Caco-2 (cell line): ENCODE measurements around the gene ANKRD22. TPM values are rescaled to one million over a fixed set of nuclear protein-coding genes. Genes with fewer than 3 reads are reported as not detected.

Experiments
- BruUV-seq: library from RNA; stranded (reverse); fragments of 400-500 nt; replicated peaks from 2 replicates; lab custom pipeline; 2021; lab: Mats Ljungman, UMichigan
- CTCF ChIA-PET: fragments of 300-600 bp; sonication (Branson Sonifier 250); formaldehyde crosslinking; loops from one replicate; lab custom pipeline; 2022; ENCODE audit warnings: antibody characterized with exemption; lab: Charles Lee
- POLR2A ChIA-PET: fragments of 300-600 bp; sonication (Branson Sonifier 250); formaldehyde crosslinking; loops from one replicate; lab custom pipeline; 2022; ENCODE audit warnings: antibody characterized with exemption; lab: Charles Lee
- DNase-seq, 2 experiments: peaks; one replicate each; pipeline versions ENCODE4 v3.0.0 to v3.0.0-alpha.2; 2020 to 2022
- H3K27me3 ChIP-seq: replicated peaks from 2 replicates; pipeline ENCODE4 v1.6.0; 2011; ENCODE audit warnings: low read length; ENCODE audit not compliant: control insufficient read depth, insufficient read depth
- H3K36me3 ChIP-seq: 2 replicates; pipeline ENCODE4 v1.5.1; 2011; ENCODE audit warnings: low read length; ENCODE audit not compliant: control insufficient read depth, insufficient read depth
- H3K4me1 ChIP-seq: fragments of 250-450 bp; sonication (Bioruptor Pico); 2 replicates; pipeline ENCODE4 v1.5.1; 2020; ENCODE audit warnings: mild to moderate bottlenecking
- H3K4me3 ChIP-seq: 2 replicates; pipeline ENCODE4 v1.5.1; 2011; ENCODE audit warnings: low read depth, mild to moderate bottlenecking, control low read depth, low read length
- H3K9me3 ChIP-seq: fragments of 250-450 bp; sonication (Bioruptor Pico); 2 replicates; pipeline ENCODE4 v1.5.1; 2020; ENCODE audit warnings: mild to moderate bottlenecking, moderate library complexity
- H3K27ac Mint-ChIP-seq: one replicate; pipeline ENCODE4 v1.8.0; 2022; ENCODE audit warnings: mixed read lengths; ENCODE audit not compliant: unreplicated experiment
- H3K27me3 Mint-ChIP-seq: one replicate; pipeline ENCODE4 v1.8.0; 2022; ENCODE audit warnings: mixed read lengths; ENCODE audit not compliant: insufficient read depth, unreplicated experiment
- H3K36me3 Mint-ChIP-seq: one replicate; pipeline ENCODE4 v1.8.0; 2022; ENCODE audit warnings: mild to moderate bottlenecking, mixed read lengths; ENCODE audit not compliant: insufficient read depth, unreplicated experiment
- H3K4me1 Mint-ChIP-seq: one replicate; pipeline ENCODE4 v1.8.0; 2022; ENCODE audit warnings: low read depth, mixed read lengths; ENCODE audit not compliant: unreplicated experiment
- H3K4me3 Mint-ChIP-seq: one replicate; pipeline ENCODE4 v1.8.0; 2022; ENCODE audit warnings: mild to moderate bottlenecking, moderate library complexity, mixed read lengths; ENCODE audit not compliant: unreplicated experiment
- H3K9me3 Mint-ChIP-seq: one replicate; pipeline ENCODE4 v1.8.0; 2022; ENCODE audit warnings: mixed read lengths; ENCODE audit not compliant: unreplicated experiment
- CTCF ChIP-seq, 2 experiments: fragments of 200-600 bp in 1 of 2; IDR thresholded peaks; 1 replicate in 1 of 2; 2 replicates in 1 of 2; pipeline versions ENCODE4 v1.5.1 to v1.8.0; 2011 to 2022; ENCODE audit warnings: antibody characterized with exemption in 1 of 2, control low read depth in 1 of 2, inconsistent platforms in 1 of 2, low read depth in 1 of 2, low read length in 1 of 2, mild to moderate bottlenecking in 1 of 2, moderate library complexity in 1 of 2; ENCODE audit not compliant: insufficient read depth in 1 of 2, severe bottlenecking in 1 of 2, unreplicated experiment in 1 of 2
- intact Hi-C: fragments of 100-400 bp; cut with micrococcal nuclease; formaldehyde crosslinking; loops from one replicate; pipeline ENCODE4 v1.10.0; 2022; ENCODE audit not compliant: unreplicated experiment
- total RNA-seq: library from RNA; stranded (reverse); gene quantifications from 2 replicates; pipeline ENCODE4 v1.2.3, GENCODE V29; 2022

The ANKRD22 gene
- total RNA-seq, 1 experiment from 2014 or later = not detected

GRCh38 chr10:88852327-88852726 is 683 bp upstream of the ANKRD22 start:
- Mint-ChIP-seq H3K9me3 (no peaks in the 10 kb centered on the region), H3K4me3 (no peak overlapping the region), H3K27me3 (no peaks in the 10 kb centered on the region), H3K36me3 (no peaks in the 10 kb centered on the region), H3K4me1 (peaks cover 7% of the 10 kb centered on the region), H3K27ac (no peak overlapping the region)
- TF ChIP-seq CTCF (IDR thresholded peaks at IDR 0.05; ENCODE audit: insufficient read depth in 1 of 2, low read depth in 1 of 2, low read length in 1 of 2, severe bottlenecking in 1 of 2, unreplicated experiment in 1 of 2) = no peak
- Histone ChIP-seq H3K27me3 (no peaks in the 10 kb centered on the region), H3K4me3 (no peak overlapping the region), H3K4me1 (peaks cover 13% of the 10 kb centered on the region), H3K9me3 (no peaks in the 10 kb centered on the region), H3K36me3 (no peaks in the 10 kb centered on the region)
- intact Hi-C loops = no loop called here
- DNase-seq = no peak
- POLR2A ChIA-PET = no interaction called here
- BruUV-seq = no TSS peak
- CTCF ChIA-PET = no interaction called here

GRCh38 chr10:88850712-88851111 is 932 bp downstream of the ANKRD22 start:
- no peak for TF ChIP-seq CTCF (IDR thresholded peaks at IDR 0.05; ENCODE audit: insufficient read depth in 1 of 2, low read depth in 1 of 2, low read length in 1 of 2, severe bottlenecking in 1 of 2, unreplicated experiment in 1 of 2)
- H3K27ac Mint-ChIP-seq = no peak overlapping the region
- intact Hi-C loops = no loop called here
- Histone ChIP-seq H3K4me3 (no peak overlapping the region), H3K9me3 (no peaks in the 10 kb centered on the region), H3K4me1 (peaks cover 13% of the 10 kb centered on the region), H3K36me3 (no peaks in the 10 kb centered on the region), H3K27me3 (no peaks in the 10 kb centered on the region)
- no peak overlapping the region for H3K4me3 Mint-ChIP-seq
- no peaks in the 10 kb centered on the region for H3K36me3 Mint-ChIP-seq
- BruUV-seq = no TSS peak
- H3K4me1 Mint-ChIP-seq = peaks cover 7% of the 10 kb centered on the region
- H3K27me3 Mint-ChIP-seq = no peaks in the 10 kb centered on the region
- ChIA-PET POLR2A (no interaction called here), CTCF (no interaction called here)
- no peak for DNase-seq
- H3K9me3 Mint-ChIP-seq = no peaks in the 10 kb centered on the region

- Mint-ChIP-seq H3K36me3 (no peaks in the 10 kb centered on the region), H3K4me3 (no peak overlapping the region), H3K27ac (no peak overlapping the region), H3K9me3 (no peaks in the 10 kb centered on the region), H3K4me1 (peaks cover 7% of the 10 kb centered on the region), H3K27me3 (peaks cover 5% of the 10 kb centered on the region)
- no peak for DNase-seq
- no peak overlapping the region for H3K4me3 ChIP-seq
- POLR2A ChIA-PET = no interaction called here
- H3K36me3 ChIP-seq = no peaks in the 10 kb centered on the region
- H3K9me3 ChIP-seq = no peaks in the 10 kb centered on the region
- intact Hi-C loops = no loop called here
- H3K27me3 ChIP-seq = no peaks in the 10 kb centered on the region; the same call in 1 of the 2 replicates
- H3K4me1 ChIP-seq = peaks cover 13% of the 10 kb centered on the region
- no TSS peak for BruUV-seq
- CTCF ChIA-PET = interaction anchor here (0.6 kb wide), 1 partner anchor 35 kb away, joined by 3 read pairs; no protein-coding TSS in a partner anchor
- TF ChIP-seq CTCF (IDR thresholded peaks at IDR 0.05; ENCODE audit: insufficient read depth in 1 of 2, low read depth in 1 of 2, low read length in 1 of 2, severe bottlenecking in 1 of 2, unreplicated experiment in 1 of 2) = no peak
Measured at GRCh38 chr10:88849234-88849633, 2.4 kb downstream of the ANKRD22 start.
